HG02970 (cell line): ENCODE results near the gene EOMES.

ENCODE experiments used
- ATAC-seq: cut with Tn5 transposase; IDR thresholded peaks from one replicate; pipeline ENCODE4 v1.9.1; 2021; ENCODE audit warnings: mild to moderate bottlenecking, moderate library complexity, moderate number of reproducible peaks; ENCODE audit not compliant: unreplicated experiment, low FRiP score

EOMES gene

DNA sequence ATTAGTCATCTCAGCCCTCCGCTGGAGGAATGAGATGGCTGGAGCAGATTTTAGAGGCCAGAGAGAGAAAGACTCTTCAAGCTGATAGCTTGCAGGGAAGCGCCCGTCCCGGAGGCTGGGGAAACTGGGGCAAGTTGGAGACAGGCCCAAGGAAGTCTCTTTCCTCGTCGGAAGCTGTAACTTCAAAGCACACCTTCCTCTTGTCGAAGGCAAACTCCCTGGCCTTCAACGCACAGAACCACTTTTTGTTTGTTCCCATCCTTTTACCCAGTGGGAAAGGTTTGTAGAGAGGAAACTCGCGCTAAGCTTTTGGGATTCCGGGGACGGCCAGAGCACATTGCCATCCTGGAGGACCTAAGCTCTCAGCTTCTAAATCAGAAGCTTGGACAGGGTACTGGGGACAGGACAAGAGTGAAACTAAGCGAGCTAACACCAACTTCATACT is 900 bp upstream of the EOMES start:
- no peak for ATAC-seq

DNA sequence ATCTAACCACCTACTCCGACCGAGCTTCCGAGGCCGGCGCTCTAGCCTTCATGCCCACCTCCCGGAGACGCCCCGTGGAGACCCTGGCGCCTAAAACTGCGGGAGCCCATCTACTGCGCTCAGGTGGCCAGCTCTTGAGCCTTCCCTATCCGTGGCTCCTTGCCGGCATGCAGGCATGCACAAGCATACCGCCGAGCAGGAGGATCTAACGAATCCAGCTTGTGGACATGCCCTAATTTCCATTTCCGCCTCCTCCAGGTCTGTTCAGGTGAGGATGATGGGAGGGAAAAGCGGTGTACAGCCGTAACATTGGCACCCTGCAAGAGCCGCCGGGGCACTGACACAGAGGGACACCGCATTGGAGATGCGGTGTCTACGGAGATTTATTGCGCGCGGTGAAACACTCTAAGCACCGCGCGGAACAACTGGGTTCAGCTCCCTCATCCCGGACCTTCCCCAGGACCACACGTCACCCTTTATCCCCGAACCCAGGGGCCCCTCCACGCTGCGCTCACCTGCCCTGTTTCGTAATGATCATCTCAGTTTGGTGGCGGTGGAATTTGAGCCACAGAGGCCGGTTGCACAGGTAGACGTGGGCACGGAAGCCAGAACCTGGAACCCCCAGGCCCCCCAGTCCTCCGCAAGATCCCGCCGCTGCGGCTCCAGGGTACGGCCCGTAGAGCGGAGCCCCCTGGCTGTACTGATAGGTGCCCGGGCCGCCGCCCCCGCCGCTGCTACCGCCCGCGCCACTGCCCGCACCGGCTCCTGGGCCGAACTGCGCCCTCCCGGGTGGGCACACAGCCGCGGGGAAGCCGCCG is 1.0 kb downstream of the EOMES start:
- peak; percentile 49 for ATAC-seq

DNA sequence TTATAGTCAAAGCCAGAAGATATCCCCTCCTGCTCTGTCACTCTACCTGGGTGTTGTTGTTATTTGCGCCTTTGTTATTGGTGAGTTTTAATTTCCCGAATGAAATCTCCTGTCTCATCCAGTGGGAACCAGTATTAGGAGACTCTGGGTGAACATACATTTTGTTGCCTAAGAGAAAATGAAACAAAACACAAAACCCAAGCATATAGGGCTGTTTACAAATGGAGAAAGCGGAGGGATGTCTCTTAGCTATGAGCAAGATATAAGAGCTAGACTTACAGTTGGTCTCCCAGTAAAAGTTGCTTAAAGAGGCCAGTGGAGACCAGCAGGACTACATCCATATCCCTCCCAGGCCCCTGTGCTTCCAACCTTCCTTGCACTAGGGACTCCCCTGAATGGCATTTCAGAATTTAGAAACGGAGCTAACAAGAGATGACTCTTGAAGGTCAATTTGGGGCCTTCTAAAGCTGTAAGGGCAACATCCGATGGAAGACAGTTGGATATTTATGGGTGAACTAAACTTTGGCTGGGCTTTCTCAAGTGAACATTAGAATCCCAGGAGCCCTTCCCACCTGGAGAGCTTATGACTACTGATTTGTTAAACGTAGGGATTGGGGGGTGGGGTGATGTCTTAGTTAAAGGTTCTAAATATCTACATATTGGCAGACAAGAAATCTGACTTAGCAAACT is 2.7 kb downstream of the EOMES start:
- no peak for ATAC-seq

DNA sequence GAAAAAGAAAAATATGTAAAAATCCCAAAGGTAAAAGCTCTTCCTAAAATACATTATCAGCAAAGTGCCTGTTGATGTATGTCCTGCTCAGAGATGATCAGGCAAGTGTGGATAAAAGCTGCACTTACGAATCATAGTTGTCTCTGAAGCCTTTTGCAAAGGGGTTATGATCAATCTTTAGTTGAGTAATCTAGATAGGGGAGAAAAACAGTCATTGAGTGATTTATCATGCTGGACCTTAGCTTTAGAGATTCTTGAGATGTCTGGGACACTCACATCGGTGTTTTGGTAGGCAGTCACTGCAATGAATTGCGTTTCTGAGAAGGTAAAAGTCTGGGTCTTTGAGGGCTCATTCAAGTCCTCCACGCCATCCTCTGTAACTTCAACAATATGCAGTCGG is 3.7 kb downstream of the EOMES start:
- ATAC-seq, result no peak

DNA sequence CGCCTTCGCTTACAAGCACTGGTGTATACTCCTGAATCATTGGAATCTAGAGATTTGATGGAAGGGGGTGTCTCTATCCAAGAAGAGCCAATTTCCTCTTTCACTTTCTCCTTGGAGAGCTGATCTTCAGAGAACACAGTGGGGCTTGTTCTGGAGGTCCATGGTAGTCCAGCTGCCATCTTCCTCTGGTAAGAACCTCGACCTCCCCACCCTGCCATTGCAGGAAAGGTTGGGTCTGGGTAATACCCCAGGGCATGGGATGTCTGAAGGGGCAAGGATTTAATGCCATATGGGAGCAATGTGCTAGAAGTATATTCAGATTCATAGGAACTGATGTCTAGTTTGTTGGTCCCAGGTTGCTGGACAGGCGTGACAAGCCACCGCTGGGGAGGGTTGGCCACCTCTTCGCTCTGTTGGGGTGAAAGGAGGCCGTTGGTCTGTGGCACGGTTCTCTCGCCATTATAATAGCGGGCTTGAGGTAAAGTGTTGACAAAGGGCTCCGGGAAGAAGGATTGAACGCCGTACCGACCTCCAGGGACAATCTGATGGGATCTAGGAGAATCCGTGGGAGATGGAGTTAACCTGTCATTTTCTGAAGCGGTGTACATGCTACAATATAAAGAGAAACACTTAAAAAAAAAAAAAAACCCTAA is 4.8 kb downstream of the EOMES start:
- no peak for ATAC-seq

DNA sequence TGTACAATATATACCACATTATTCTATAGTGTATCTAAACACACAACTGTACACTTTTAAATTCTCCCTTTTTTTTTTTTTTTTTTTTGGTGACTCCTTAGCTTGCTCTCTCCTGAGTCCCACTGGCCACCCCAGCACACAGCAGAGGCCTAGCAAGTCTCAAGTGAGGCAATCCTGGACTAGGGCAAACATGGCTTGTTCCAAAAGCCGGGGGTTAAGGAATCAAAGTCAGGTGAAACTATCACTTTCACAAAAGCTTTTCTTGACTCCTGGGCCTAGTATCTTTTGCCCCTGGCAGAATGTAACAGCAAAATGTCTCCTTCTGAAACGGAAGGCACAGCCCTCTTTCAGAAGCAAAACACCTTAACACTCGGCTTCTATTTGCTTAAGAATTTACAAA is 5.8 kb downstream of the EOMES start:
- ATAC-seq, result no peak

DNA sequence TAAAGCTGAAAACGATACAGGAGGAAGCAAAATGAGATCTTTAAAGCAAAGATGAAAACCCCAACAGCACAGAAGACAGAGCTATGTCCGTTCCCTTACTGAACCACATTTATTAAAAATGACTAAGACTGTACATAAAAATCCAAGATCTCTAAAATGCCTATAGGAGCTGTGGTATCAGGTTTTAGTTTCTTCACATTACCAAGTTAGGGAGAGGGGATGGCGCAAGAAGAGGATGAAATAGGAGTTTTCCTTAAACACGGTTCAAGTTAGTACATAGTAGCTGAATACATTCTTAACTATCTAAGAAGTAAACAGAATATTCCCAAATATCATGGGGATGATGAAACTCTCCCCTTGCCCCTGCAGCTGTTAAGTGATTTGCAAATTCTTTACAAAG is 6.3 kb downstream of the EOMES start:
- no peak for ATAC-seq

DNA sequence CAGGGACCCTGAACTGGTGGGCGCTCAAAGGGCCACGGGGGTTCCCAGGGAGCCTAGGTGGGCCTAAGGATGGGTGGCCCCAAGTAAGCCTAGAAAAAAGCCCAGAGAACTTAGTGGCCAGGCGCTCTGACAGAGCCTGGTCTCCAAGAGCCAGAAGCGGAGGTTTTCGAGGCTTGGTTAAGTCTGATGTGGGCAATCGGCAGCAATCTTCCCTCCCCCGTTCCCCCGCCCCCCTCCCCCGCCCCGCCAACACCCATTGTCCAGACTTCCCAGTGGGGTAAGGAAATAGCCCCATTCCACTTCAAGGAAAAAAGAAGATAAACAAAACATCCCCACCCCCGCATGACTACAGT is 6.7 kb downstream of the EOMES start:
- ATAC-seq, result no peak

DNA sequence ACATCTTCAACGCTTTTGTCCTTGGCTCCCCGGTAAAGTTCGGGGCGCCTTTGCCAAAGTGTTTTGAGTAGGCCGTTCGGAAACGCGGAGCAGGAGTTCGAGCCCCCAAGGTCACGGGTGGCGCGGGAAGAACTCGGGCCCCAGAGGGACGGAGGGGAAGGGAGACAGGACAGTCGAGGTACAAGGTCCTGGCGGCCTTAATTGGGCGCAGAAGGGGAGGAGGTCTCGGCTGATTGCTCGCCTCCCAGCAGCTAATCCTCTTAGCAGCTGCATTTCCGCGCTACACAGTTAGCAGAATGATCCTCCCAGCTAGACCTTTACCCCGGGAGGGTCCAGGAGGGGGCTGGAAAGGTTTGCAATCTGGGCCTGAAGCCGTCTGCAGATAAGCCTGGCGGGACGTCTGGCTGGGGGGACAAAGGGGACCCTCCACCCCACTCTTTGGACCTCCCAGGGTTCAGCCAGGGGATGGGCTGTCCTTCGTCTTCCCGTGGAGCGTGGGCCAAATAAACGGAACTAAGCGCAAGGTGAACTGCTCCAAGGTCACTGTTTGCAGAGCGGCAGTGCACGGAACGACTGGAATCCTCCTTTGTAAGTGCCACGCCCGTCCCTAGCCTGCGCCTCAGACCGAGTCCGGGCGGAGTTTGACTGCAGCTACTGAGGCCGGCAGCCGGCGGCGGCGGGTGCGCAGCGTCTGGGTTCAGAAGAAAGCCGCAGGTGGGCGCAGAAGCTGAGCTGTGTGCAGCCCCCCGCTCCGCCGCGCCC is 7.2 kb downstream of the EOMES start:
- ATAC-seq, result no peak

DNA sequence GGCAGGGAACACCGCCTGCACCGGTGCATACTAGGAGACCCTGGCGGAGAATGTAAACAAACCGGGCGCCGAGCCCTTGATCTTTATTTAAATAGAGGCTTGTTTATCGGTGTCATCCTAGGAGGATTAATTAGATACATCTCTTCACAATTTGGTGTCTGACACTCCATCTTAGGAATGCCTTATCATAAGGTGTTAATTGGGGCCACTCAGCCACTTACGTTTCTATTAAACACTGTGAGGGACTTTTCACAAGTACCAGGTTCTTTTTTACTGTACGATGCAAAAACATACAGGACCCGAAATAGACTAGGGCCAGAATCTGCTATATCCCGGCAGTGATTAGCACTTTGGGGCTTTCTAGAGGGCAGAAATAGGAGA is 8.0 kb downstream of the EOMES start:
- ATAC-seq, result no peak

DNA sequence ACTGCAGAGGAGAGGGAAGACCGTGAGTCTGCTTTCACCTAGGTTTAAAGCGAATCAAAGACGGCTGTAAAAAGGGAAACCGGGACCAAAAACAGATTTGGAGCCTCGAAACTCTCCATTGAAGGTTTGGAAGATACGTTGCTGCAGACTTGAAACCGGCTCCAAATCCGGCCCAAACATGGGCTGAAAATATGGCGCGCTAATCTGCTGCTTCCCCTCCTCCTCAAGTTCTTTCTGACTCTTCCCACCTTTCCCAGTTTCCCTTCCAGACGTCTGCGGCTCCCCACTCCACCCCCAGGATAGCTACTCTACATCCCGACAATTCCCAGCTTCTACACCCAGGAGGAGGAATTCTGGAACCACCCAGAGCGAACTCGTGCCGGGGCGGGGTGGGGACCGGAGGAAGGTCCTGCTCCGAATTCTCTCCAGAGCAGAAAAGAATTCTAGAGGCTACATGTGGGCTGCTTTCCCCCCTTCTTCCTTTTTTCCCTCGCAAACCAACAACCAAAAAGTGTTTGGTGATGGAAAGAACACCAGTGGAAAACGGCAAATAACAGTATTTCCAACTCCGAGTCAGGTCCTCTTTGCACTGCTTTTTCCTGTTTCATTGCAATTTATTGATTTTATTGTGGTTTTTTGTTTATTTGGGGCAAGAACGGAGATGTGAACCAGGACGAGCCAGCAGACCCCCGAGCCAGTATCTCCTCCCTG is 8.5 kb downstream of the EOMES start:
- ATAC-seq, result no peak

DNA sequence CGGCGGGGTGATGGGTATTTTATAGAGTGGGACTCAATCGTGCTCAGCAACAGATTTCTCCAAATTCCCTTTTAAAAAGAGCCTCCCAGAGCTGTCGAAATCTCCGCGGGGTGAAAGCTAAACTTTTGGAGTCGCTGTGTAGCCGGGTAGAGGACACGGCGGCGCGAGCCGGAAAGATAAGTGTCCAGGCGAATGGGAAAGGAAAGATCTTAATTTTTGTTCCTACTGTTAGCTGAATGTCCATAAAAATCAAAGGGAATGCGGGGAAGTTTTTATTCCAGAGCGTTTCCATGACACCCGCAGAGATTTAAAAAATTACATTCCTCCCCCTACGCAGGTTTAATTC is 9.1 kb downstream of the EOMES start:
- no peak for ATAC-seq

DNA sequence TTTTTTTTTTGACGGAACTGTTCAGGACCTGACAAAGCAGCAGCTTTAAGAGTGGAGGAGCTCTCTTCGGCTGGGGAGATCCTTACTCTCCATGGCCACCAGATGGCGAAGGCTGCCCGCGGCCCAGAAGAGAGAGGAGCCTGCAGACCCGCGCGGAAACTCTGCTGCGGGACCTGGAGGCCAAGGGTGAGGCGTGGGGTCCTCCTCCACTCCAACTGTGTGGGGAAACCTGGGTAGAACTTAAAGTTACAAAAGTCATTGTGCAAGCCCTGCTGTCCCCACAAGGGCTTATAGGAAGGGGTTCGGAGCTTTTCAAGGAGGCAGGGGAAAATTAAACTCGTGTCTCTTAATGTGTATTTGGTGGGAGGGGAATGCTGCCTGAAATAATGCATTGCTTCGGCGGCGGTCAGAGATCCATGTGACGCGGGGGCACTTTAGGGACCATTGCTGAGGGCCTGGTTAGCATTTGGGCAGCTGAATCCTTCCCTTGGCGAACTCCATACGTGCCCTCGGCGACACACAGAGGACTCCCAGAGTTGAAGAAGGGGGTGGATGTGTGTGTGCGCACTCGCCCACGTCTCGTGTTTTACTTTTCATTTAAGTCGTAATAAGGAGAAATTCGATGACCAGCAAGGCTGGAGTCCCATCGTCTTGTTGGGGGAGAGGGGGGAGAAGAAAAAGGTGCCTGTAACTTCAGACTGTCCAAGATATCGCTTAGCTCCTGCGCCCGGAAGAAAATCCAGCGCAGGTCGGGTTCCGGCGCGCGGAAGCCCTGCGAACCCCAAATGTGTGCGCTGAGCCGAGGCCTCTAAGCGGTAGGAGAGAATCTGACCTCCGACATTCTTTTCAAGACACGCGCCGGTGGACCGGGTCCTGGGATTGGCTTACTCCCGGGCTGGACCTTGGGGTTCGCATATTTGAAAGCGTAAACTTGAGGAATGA is 9.7 kb downstream of the EOMES start:
- peak; percentile 94 for ATAC-seq

DNA sequence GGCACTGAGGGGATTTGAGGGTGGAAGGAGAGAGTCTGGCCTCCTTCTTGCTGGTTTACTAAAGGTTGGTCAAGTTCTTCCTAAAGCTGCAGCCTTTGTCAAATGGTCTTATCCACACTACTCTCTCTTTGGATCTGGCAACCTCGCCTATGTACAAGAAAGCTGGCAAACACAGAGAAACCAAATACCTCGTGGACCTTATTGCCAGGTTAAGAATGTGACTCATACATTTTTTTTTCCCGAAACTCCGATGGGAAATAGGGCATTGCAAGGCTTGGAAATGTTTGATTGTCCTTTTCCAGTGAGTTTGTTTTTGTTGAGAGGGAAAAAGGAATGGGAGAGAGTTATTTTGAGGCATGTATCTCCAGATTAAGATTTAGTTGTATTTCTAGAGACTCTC is 13.9 kb downstream of the EOMES start:
- ATAC-seq, result no peak

DNA sequence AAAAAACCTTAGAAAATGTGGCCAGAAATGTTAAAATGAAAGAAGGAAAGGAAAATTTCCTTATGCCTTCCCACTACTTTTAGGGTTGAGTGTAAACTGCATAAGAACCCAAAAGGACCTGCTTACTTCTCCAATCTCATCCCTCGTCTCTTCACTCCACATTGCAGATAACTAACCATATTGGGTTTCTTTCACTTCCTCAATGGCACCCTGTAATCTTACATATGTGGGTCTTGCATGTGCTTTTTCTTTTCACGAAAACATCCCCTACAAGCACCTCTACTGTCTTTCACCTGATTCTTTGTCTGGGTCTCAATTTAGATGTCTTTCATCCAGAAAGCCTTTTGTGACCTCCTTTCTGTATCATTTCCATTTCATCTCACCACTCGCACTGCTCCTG is 23.1 kb downstream of the EOMES start:
- no peak for ATAC-seq

DNA sequence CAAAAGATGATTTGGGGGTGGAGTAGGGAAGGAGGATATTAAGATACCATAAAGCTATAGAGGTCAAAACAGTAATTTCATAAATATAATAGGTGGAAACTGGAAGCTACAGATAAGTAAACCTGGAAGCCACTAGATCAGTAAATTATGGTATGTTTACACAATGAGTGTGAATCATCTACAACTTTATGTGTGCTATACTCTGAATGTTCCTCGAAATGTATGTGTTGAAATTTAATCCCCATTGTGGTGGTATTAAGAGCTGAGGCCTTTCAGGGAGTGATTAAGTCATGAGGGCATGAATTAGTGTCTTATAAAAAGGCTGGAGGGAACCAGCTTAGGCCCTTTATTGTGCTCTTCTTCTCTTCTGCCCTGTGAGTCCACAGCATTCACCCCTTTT is 25.2 kb downstream of the EOMES start:
- ATAC-seq, result no peak

DNA sequence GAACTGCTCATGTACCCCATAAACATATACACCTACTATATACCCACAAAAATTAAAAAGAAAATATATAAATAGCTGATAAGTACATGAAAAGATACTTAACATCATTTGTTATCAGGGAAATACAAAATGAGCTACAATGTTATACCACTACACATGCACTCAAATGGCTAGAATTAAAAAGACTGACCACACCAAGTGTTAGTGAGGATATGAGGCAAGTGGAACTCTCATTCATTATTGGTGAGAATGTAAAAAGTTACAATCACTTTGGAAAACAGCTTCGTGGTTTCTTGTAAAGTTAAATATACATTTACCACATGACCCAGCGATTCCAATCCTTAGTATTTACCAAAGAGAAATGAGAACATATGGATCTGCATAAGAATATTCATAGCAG is 26.5 kb downstream of the EOMES start:
- no peak for ATAC-seq

DNA sequence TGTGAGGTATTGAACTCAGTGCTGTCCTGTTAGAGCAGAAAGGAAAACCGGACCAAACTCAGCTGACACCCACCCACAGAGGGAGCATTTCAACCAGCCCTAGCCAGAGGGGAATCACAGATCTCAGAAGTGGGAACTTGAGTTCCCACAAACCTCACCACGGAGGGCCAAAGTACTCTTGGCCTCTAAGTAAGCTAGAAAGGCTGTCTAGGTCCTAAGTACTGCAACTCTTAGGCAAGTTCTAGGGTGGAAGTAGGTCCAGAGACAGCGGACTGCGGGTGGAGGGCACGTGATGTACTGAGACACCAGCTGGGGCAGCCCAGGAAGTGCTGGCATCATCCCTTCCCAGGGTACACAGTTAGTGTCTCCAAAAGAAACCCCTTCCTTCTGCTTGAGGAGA is 34.1 kb downstream of the EOMES start:
- no peak for ATAC-seq

DNA sequence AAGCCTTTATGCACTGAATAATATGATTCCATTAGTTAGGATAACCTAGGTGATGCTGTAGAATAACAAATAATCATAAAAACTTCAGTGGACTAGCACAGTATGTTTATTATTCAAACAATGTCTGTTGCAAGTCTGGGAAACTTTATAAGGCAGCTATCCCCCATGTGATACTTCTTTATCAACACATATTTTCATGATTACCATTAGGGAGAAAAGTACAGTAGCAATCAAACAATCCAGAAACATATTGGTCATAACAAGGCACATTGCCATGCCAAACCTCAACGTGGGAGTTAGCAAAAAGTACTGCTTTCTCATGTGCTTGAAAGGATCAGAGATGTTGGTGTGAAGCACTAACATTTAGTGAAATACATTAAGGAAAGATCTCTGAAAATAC is 35.5 kb downstream of the EOMES start:
- no peak for ATAC-seq
